COLO829 (cell line): ENCODE results near the gene F10.
"Not testable (repeated sequence)": the region's sequence is repeated elsewhere in the genome, so short reads cannot be mapped to it uniquely, and the experiment has no call there.

Source experiments
- DNase-seq: peaks from one replicate; pipeline ENCODE4 v3.0.0; 2012; ENCODE audit warnings: low spot score

Gene F10

GRCh38 chr13:113102727-113103126 is 19.9 kb upstream of the F10 start:
- no peak for DNase-seq

GRCh38 chr13:113103646-113104045 is 19.0 kb upstream of the F10 start:
- no peak for DNase-seq

- no peak for DNase-seq
Observed at GRCh38 chr13:113105032-113105920, 17.3 kb upstream of the F10 start, which contains the start of gene F7. TSS of gene F7 (plus strand) at chr13:113105791. CDS start at chr13:113105842, 51 bp downstream.

- no peak for DNase-seq
Observed at GRCh38 chr13:113105921-113106452, 16.6 kb upstream of the F10 start.

- no peak for DNase-seq
Observed at GRCh38 chr13:113106711-113107351, 15.8 kb upstream of the F10 start.

GRCh38 chr13:113108521-113108920 is 14.1 kb upstream of the F10 start:
- not testable (repeated sequence) for DNase-seq

GRCh38 chr13:113109151-113110047 is 13.2 kb upstream of the F10 start:
- no peak for DNase-seq

- no peak for DNase-seq
Observed at GRCh38 chr13:113110048-113110851, 12.3 kb upstream of the F10 start.

GRCh38 chr13:113110852-113111315 is 11.7 kb upstream of the F10 start:
- no peak for DNase-seq

- not testable (repeated sequence) for DNase-seq
Observed at GRCh38 chr13:113111821-113112220, 10.8 kb upstream of the F10 start.

- not testable (repeated sequence) for DNase-seq
Observed at GRCh38 chr13:113112475-113112874, 10.1 kb upstream of the F10 start.

GRCh38 chr13:113112893-113113845 is 9.4 kb upstream of the F10 start:
- DNase-seq = no peak

GRCh38 chr13:113113846-113114271 is 8.7 kb upstream of the F10 start:
- DNase-seq = no peak

GRCh38 chr13:113114511-113115362 is 7.9 kb upstream of the F10 start:
- no peak for DNase-seq

- no peak for DNase-seq
Observed at GRCh38 chr13:113115363-113116205, 7.0 kb upstream of the F10 start.

GRCh38 chr13:113116206-113116800 is 6.3 kb upstream of the F10 start:
- DNase-seq = no peak

GRCh38 chr13:113116871-113117271 is 5.7 kb upstream of the F10 start:
- no peak for DNase-seq
